Dendritic cell treated with granulocyte-macrophage colony-stimulating factor and Interleukin-4, amounts not matched to agents 40 ng/mL and 50 ng/mL, for 4 days (primary cell): ENCODE data around the gene EML1.
A peak's percentile ranks its signal among the peaks of the same experiment; 100 is the strongest.

Experiments
- H3K27ac Mint-ChIP-seq: one replicate; pipeline ENCODE4 v1.8.0; 2022; ENCODE audit warnings: mild to moderate bottlenecking, mixed read lengths
- H3K27me3 Mint-ChIP-seq: one replicate; pipeline ENCODE4 v1.8.0; 2022; ENCODE audit warnings: mild to moderate bottlenecking, mixed read lengths
- H3K36me3 Mint-ChIP-seq: one replicate; pipeline ENCODE4 v1.8.0; 2022; ENCODE audit warnings: low read depth, mixed read lengths
- H3K4me1 Mint-ChIP-seq: one replicate; pipeline ENCODE4 v1.8.0; 2022; ENCODE audit warnings: low read depth, mixed read lengths
- H3K4me3 Mint-ChIP-seq: one replicate; pipeline ENCODE4 v1.8.0; 2022; ENCODE audit warnings: mild to moderate bottlenecking, moderate library complexity, mixed read lengths
- H3K9me3 Mint-ChIP-seq: one replicate; pipeline ENCODE4 v1.8.0; 2022; ENCODE audit warnings: mixed read lengths
- intact Hi-C: fragments of 100-400 bp; cut with micrococcal nuclease; formaldehyde crosslinking; loops from one replicate; pipeline ENCODE4 v1.15.0; 2022

Gene EML1

GRCh38 chr14:99781853-99782610, 11.2 kb upstream of the EML1 start:
- no peaks in the 10 kb centered on the region for H3K4me1 Mint-ChIP-seq
- intact Hi-C loops, result no loop called here

GRCh38 chr14:99784508-99784907, 8.7 kb upstream of the EML1 start:
- no peak overlapping the region for H3K27ac Mint-ChIP-seq
- H3K9me3 Mint-ChIP-seq, result peaks cover 2% of the 10 kb centered on the region
- H3K4me3 Mint-ChIP-seq, result no peak overlapping the region
- no peaks in the 10 kb centered on the region for H3K4me1 Mint-ChIP-seq
- H3K27me3 Mint-ChIP-seq, result peaks cover 19% of the 10 kb centered on the region
- intact Hi-C loops, result no loop called here
- no peaks in the 10 kb centered on the region for H3K36me3 Mint-ChIP-seq

More at GRCh38 chr14:99781853-99782610, 11.2 kb upstream of the EML1 start:
- Mint-ChIP-seq H3K4me3 (no peak overlapping the region), H3K9me3 (peaks cover 12% of the 10 kb centered on the region), H3K27me3 (peaks cover 15% of the 10 kb centered on the region), H3K27ac (no peak overlapping the region), H3K36me3 (no peaks in the 10 kb centered on the region)

GRCh38 chr14:99785426-99785825, 7.8 kb upstream of the EML1 start:
- Mint-ChIP-seq H3K27ac (no peak overlapping the region), H3K36me3 (no peaks in the 10 kb centered on the region), H3K9me3 (no peaks in the 10 kb centered on the region), H3K4me1 (no peaks in the 10 kb centered on the region), H3K4me3 (no peak overlapping the region), H3K27me3 (peaks cover 24% of the 10 kb centered on the region)
- intact Hi-C loops, result no loop called here

- Mint-ChIP-seq H3K27me3 (peaks cover 33% of the 10 kb centered on the region), H3K27ac (no peak overlapping the region)
Observed at GRCh38 chr14:99786511-99786989, 6.7 kb upstream of the EML1 start.

GRCh38 chr14:99788713-99789112, 4.5 kb upstream of the EML1 start:
- Mint-ChIP-seq H3K4me1 (no peaks in the 10 kb centered on the region), H3K9me3 (no peaks in the 10 kb centered on the region), H3K27me3 (peaks cover 44% of the 10 kb centered on the region), H3K27ac (no peak overlapping the region), H3K4me3 (no peak overlapping the region), H3K36me3 (no peaks in the 10 kb centered on the region)
- intact Hi-C loops, result no loop called here

More at GRCh38 chr14:99786511-99786989, 6.7 kb upstream of the EML1 start:
- Mint-ChIP-seq H3K4me3 (no peak overlapping the region), H3K4me1 (no peaks in the 10 kb centered on the region), H3K9me3 (no peaks in the 10 kb centered on the region), H3K36me3 (no peaks in the 10 kb centered on the region)
- intact Hi-C loops, result no loop called here

GRCh38 chr14:99789581-99789980, 3.6 kb upstream of the EML1 start:
- Mint-ChIP-seq H3K36me3 (no peaks in the 10 kb centered on the region), H3K9me3 (no peaks in the 10 kb centered on the region), H3K4me1 (no peaks in the 10 kb centered on the region), H3K27me3 (peaks cover 52% of the 10 kb centered on the region), H3K4me3 (no peak overlapping the region), H3K27ac (no peak overlapping the region)
- intact Hi-C loops, result no loop called here

- Mint-ChIP-seq H3K9me3 (no peaks in the 10 kb centered on the region), H3K27me3 (peaks cover 60% of the 10 kb centered on the region), H3K27ac (no peak overlapping the region), H3K4me3 (no peak overlapping the region), H3K4me1 (no peaks in the 10 kb centered on the region), H3K36me3 (no peaks in the 10 kb centered on the region)
- intact Hi-C loops, result no loop called here
Observed at GRCh38 chr14:99790201-99790977, 2.8 kb upstream of the EML1 start.

- intact Hi-C loops, result no loop called here
- Mint-ChIP-seq H3K27ac (no peak overlapping the region), H3K36me3 (no peaks in the 10 kb centered on the region), H3K4me3 (no peak overlapping the region), H3K4me1 (no peaks in the 10 kb centered on the region), H3K9me3 (no peaks in the 10 kb centered on the region), H3K27me3 (peaks cover 63% of the 10 kb centered on the region)
Observed at GRCh38 chr14:99790978-99791376, 2.2 kb upstream of the EML1 start.

- H3K27me3 Mint-ChIP-seq, result peaks cover 65% of the 10 kb centered on the region
- no peak overlapping the region for H3K27ac Mint-ChIP-seq
- no peak overlapping the region for H3K4me3 Mint-ChIP-seq
- H3K4me1 Mint-ChIP-seq, result no peaks in the 10 kb centered on the region
- H3K9me3 Mint-ChIP-seq, result no peaks in the 10 kb centered on the region
- intact Hi-C loops, result no loop called here
- H3K36me3 Mint-ChIP-seq, result no peaks in the 10 kb centered on the region
Observed at GRCh38 chr14:99791476-99792209, 1.6 kb upstream of the EML1 start.

- Mint-ChIP-seq H3K9me3 (no peaks in the 10 kb centered on the region), H3K4me1 (no peaks in the 10 kb centered on the region), H3K4me3 (no peak overlapping the region), H3K36me3 (no peaks in the 10 kb centered on the region), H3K27me3 (peaks cover 67% of the 10 kb centered on the region), H3K27ac (no peak overlapping the region)
- intact Hi-C loops, result no loop called here
Observed at GRCh38 chr14:99792210-99792535, 1.0 kb upstream of the EML1 start.

GRCh38 chr14:99792551-99793212, 531 bp upstream of the EML1 start:
- Mint-ChIP-seq H3K9me3 (no peaks in the 10 kb centered on the region), H3K4me1 (no peaks in the 10 kb centered on the region), H3K27me3 (peaks cover 70% of the 10 kb centered on the region), H3K4me3 (peak overlapping the region; percentile 17), H3K27ac (no peak overlapping the region), H3K36me3 (no peaks in the 10 kb centered on the region)
- intact Hi-C loops, result no loop called here

- intact Hi-C loops, result no loop called here
- H3K4me1 Mint-ChIP-seq, result no peaks in the 10 kb centered on the region
- peaks cover 70% of the 10 kb centered on the region for H3K27me3 Mint-ChIP-seq
- no peaks in the 10 kb centered on the region for H3K36me3 Mint-ChIP-seq
- H3K4me3 Mint-ChIP-seq, result no peak overlapping the region
- H3K9me3 Mint-ChIP-seq, result no peaks in the 10 kb centered on the region
- no peak overlapping the region for H3K27ac Mint-ChIP-seq
Observed at GRCh38 chr14:99794151-99794780, 1.1 kb downstream of the EML1 start.

- H3K27ac Mint-ChIP-seq, result no peak overlapping the region
- H3K9me3 Mint-ChIP-seq, result no peaks in the 10 kb centered on the region
- H3K27me3 Mint-ChIP-seq, result peaks cover 68% of the 10 kb centered on the region
- H3K36me3 Mint-ChIP-seq, result no peaks in the 10 kb centered on the region
- intact Hi-C loops, result no loop called here
- no peak overlapping the region for H3K4me3 Mint-ChIP-seq
- no peaks in the 10 kb centered on the region for H3K4me1 Mint-ChIP-seq
Observed at GRCh38 chr14:99795046-99795445, 1.8 kb downstream of the EML1 start.
